Adrenal gland (tissue), 5 donors: ENCODE data around the gene SLC17A7.

ENCODE experiments used
- CTCF ChIP-seq, 6 experiments: fragments of 450-650 bp in 4 of 6; fragments of 200-600 bp in 2 of 6; sonication (generic) in 1 of 6; IDR thresholded peaks; 1 replicate in 5 of 6; 2 replicates in 1 of 6; pipeline versions ENCODE4 v1.5.1 to v1.8.0; 2016 to 2021; ENCODE audit warnings: antibody characterized with exemption in 6 of 6, mild to moderate bottlenecking in 2 of 6, moderate library complexity in 1 of 6
- POLR2A ChIP-seq, 2 donors: fragments of 450-650 bp; IDR thresholded peaks; one replicate each; pipeline ENCODE4 v1.6.1; 2017; ENCODE audit warnings: antibody characterized with exemption in 2 of 2, mild to moderate bottlenecking in 2 of 2, moderate library complexity in 1 of 2
- donor health status: DM: no; HTN: no; CAD: no.

- TF ChIP-seq CTCF (IDR thresholded peaks at IDR 0.05), result no peak
- no peak for TF ChIP-seq POLR2A (IDR thresholded peaks at IDR 0.05)
Measured at GRCh38 chr19:49453757-49454240, 12.5 kb upstream of the SLC17A7 start.
